HUES64 (cell line): ENCODE measurements around the gene PCID2.

Experiments
- H3K27ac ChIP-seq: 2 replicates; pipeline ENCODE4 v1.7.0; 2013; ENCODE audit warnings: low read depth, low read length, inconsistent platforms
- H3K27me3 ChIP-seq: 2 replicates; pipeline ENCODE4 v1.6.1; 2013; ENCODE audit warnings: mild to moderate bottlenecking, low read length; ENCODE audit not compliant: insufficient read depth
- H3K36me3 ChIP-seq: 2 replicates; pipeline ENCODE4 v1.6.1; 2013; ENCODE audit warnings: mild to moderate bottlenecking, low read length; ENCODE audit not compliant: insufficient read depth
- H3K4me1 ChIP-seq: 2 replicates; pipeline ENCODE4 v1.6.1; 2013; ENCODE audit warnings: mild to moderate bottlenecking, low read length, moderate library complexity; ENCODE audit not compliant: insufficient read depth
- H3K4me3 ChIP-seq: 2 replicates; pipeline ENCODE4 v1.5.1; 2013; ENCODE audit warnings: mild to moderate bottlenecking, low read length, moderate library complexity
- H3K9ac ChIP-seq: 2 replicates; pipeline ENCODE4 v1.6.1; 2013; ENCODE audit warnings: mild to moderate bottlenecking, low read depth, low read length
- H3K9me3 ChIP-seq: 2 replicates; pipeline ENCODE4 v1.6.1; 2013; ENCODE audit warnings: low read depth, low read length; ENCODE audit not compliant: insufficient read depth
- WGBS: fragments of 150-250, 120-280 bp; methylation state at CpG from one replicate; pipeline ENCODE4 v1.1.7; 2013; ENCODE audit warnings: missing lambda C conversion rate; 5-methylcytosine and 5-hydroxymethylcytosine counted together

Gene PCID2

GRCh38 chr13:113219256-113219940, 10.9 kb upstream of the PCID2 start:
- H3K4me1 ChIP-seq, result peaks cover 22% of the 10 kb centered on the region
- peaks cover 58% of the 10 kb centered on the region for H3K36me3 ChIP-seq
- 93% methylated on average over 14 of the region's 14 CpGs for WGBS
- no peak overlapping the region for H3K27ac ChIP-seq
- H3K9me3 ChIP-seq, result no peaks in the 10 kb centered on the region
- no peak overlapping the region for H3K9ac ChIP-seq
- H3K27me3 ChIP-seq, result no peaks in the 10 kb centered on the region
- no peak overlapping the region for H3K4me3 ChIP-seq

GRCh38 chr13:113218586-113218985, 10.1 kb upstream of the PCID2 start:
- 98% methylated on average over 3 of the region's 3 CpGs for WGBS
- no peaks in the 10 kb centered on the region for H3K9me3 ChIP-seq
- no peak overlapping the region for H3K9ac ChIP-seq
- no peak overlapping the region for H3K27ac ChIP-seq
- no peak overlapping the region for H3K4me3 ChIP-seq
- no peaks in the 10 kb centered on the region for H3K27me3 ChIP-seq
- peaks cover 22% of the 10 kb centered on the region for H3K4me1 ChIP-seq
- H3K36me3 ChIP-seq, result peaks cover 54% of the 10 kb centered on the region

GRCh38 chr13:113216254-113217048, 8.0 kb upstream of the PCID2 start:
- Histone ChIP-seq H3K4me3 (peak overlapping the region; percentile 15), H3K9ac (peak overlapping the region; percentile 51), H3K27me3 (no peaks in the 10 kb centered on the region), H3K4me1 (peaks cover 22% of the 10 kb centered on the region), H3K9me3 (no peaks in the 10 kb centered on the region), H3K27ac (peak overlapping the region; percentile 63), H3K36me3 (peaks cover 46% of the 10 kb centered on the region)
- 47% methylated on average over 7 of the region's 7 CpGs for WGBS

- Histone ChIP-seq H3K4me3 (0 out of 2 replicates have a peak overlapping the region, but pooled peaks have one; percentile 12), H3K27me3 (no peaks in the 10 kb centered on the region), H3K9me3 (no peaks in the 10 kb centered on the region), H3K36me3 (peaks cover 24% of the 10 kb centered on the region), H3K4me1 (peaks cover 24% of the 10 kb centered on the region), H3K27ac (no peak overlapping the region), H3K9ac (no peak overlapping the region)
- WGBS, result 86% methylated on average over 10 of the region's 10 CpGs
Measured at GRCh38 chr13:113211774-113212173, 3.3 kb upstream of the PCID2 start.

- peak overlapping the region; percentile 93; the same call in 1 of the 2 replicates for H3K9ac ChIP-seq
- peaks cover 33% of the 10 kb centered on the region for H3K36me3 ChIP-seq
- no peaks in the 10 kb centered on the region for H3K27me3 ChIP-seq
- no peak overlapping the region for H3K27ac ChIP-seq
- no peaks in the 10 kb centered on the region for H3K9me3 ChIP-seq
- 97% methylated on average over 6 of the region's 6 CpGs for WGBS
- H3K4me3 ChIP-seq, result peak overlapping the region; percentile 88
- H3K4me1 ChIP-seq, result peaks cover 15% of the 10 kb centered on the region
Measured at GRCh38 chr13:113210833-113211232, 2.4 kb upstream of the PCID2 start.

GRCh38 chr13:113209759-113210421, 1.4 kb upstream of the PCID2 start:
- Histone ChIP-seq H3K36me3 (peaks cover 38% of the 10 kb centered on the region), H3K9me3 (no peaks in the 10 kb centered on the region), H3K27ac (peak overlapping the region; percentile 89), H3K27me3 (no peaks in the 10 kb centered on the region), H3K4me3 (peak overlapping the region; percentile 88), H3K4me1 (peaks cover 14% of the 10 kb centered on the region), H3K9ac (peak overlapping the region; percentile 93)
- under 1% methylated on average over 67 of the region's 67 CpGs for WGBS

DNA sequence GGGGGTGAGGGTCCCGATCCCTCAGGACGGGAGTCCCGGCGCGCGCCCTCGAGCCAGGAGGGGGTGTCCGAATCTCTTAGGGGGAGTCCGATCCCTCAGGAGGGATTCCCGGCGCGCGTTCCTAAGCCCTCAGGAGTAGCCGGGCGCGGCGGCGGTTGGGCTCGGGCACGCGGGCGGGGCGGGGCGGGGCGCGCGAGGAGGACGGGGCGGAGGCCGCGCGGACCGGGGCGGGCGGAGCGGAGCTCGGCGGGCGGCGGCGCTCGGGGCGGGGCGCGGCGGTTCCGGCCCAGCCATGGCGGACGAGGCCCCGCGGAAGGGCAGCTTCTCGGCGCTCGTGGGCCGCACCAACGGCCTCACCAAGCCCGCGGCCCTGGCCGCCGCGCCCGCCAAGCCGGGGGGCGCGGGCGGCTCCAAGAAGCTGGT, 878 bp upstream of the PCID2 start, which contains the start of gene CUL4A:
CUL4A (plus strand) TSS at position 278 of the 423 bp plus-strand sequence; CDS start at position 293, 15 bp downstream.
- Histone ChIP-seq H3K9ac (peak within 1 kb of the TSS; percentile 97), H3K36me3 (peaks cover 38% of the 10 kb centered on the region)
- under 1% methylated on average over 66 of the region's 66 CpGs for WGBS

GRCh38 chr13:113207890-113208420, 514 bp downstream of the PCID2 start:
- under 1% methylated on average over 44 of the region's 44 CpGs for WGBS
- Histone ChIP-seq H3K4me1 (peaks cover 14% of the 10 kb centered on the region), H3K36me3 (peaks cover 32% of the 10 kb centered on the region)

More for the DNA sequence above, 878 bp upstream of the PCID2 start, which contains the start of gene CUL4A:
- H3K4me1 ChIP-seq, result peaks cover 14% of the 10 kb centered on the region
- no peaks in the 10 kb centered on the region for H3K27me3 ChIP-seq
- peak within 1 kb of the TSS; percentile 99 for H3K27ac ChIP-seq
- H3K4me3 ChIP-seq, result peak within 1 kb of the TSS; percentile 88
- H3K9me3 ChIP-seq, result no peaks in the 10 kb centered on the region

DNA sequence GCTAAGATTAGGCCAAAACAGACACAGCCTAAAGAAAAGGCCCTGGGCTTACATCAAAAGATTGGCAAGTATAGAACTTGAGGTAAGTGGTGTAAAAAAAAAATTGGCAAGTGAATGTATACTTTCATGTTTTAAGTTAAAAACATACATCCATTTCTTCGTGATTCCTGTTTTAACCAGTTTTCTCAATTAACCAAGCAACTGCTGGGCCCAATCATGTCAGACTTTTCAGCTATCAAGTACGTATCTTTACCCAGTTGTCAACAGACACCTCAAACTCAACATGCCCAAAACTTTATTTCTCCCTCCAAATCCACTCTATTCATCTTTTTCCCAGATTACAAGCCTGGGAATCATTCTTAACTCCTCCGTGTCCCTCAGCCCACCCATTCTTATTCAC, 1.0 kb downstream of the PCID2 start:
- H3K9me3 ChIP-seq, result no peaks in the 10 kb centered on the region
- H3K9ac ChIP-seq, result peak overlapping the region; percentile 97
- H3K27ac ChIP-seq, result no peak overlapping the region
- 58% methylated on average over 3 of the region's 3 CpGs for WGBS
- H3K4me3 ChIP-seq, result peak overlapping the region; percentile 88
- no peaks in the 10 kb centered on the region for H3K27me3 ChIP-seq
- peaks cover 32% of the 10 kb centered on the region for H3K36me3 ChIP-seq
- H3K4me1 ChIP-seq, result peaks cover 14% of the 10 kb centered on the region

More at GRCh38 chr13:113207890-113208420, 514 bp downstream of the PCID2 start:
- peak overlapping the region; percentile 97 for H3K9ac ChIP-seq
- H3K9me3 ChIP-seq, result no peaks in the 10 kb centered on the region
- peak overlapping the region; percentile 99 for H3K27ac ChIP-seq
- H3K27me3 ChIP-seq, result no peaks in the 10 kb centered on the region
- H3K4me3 ChIP-seq, result peak overlapping the region; percentile 88

GRCh38 chr13:113205428-113205931, 3.0 kb downstream of the PCID2 start:
- Histone ChIP-seq H3K9me3 (no peaks in the 10 kb centered on the region), H3K9ac (no peak overlapping the region), H3K4me3 (no peak overlapping the region), H3K4me1 (peaks cover 6% of the 10 kb centered on the region; the same call in 1 of the 2 replicates), H3K27me3 (no peaks in the 10 kb centered on the region), H3K27ac (no peak overlapping the region), H3K36me3 (peaks cover 21% of the 10 kb centered on the region)
- WGBS, result 97% methylated on average over 5 of the region's 5 CpGs
